GM19193 (cell line): ENCODE data around the gene PPM1F.

Experiments
- POLR2A ChIP-seq: IDR thresholded peaks from 4 replicates; pipeline ENCODE4 v1.6.1; 2011; ENCODE audit not compliant: insufficient read depth, insufficient read length; ENCODE audit errors: extremely low read depth

Gene PPM1F

GRCh38 chr22:21943571-21944448, 8.8 kb downstream of the PPM1F start:
- TF ChIP-seq POLR2A, result no peak

- TF ChIP-seq POLR2A, result no peak
Measured at GRCh38 chr22:21942407-21943343, 10.0 kb downstream of the PPM1F start.

GRCh38 chr22:21941921-21942320, 10.7 kb downstream of the PPM1F start:
- no peak for TF ChIP-seq POLR2A

DNA sequence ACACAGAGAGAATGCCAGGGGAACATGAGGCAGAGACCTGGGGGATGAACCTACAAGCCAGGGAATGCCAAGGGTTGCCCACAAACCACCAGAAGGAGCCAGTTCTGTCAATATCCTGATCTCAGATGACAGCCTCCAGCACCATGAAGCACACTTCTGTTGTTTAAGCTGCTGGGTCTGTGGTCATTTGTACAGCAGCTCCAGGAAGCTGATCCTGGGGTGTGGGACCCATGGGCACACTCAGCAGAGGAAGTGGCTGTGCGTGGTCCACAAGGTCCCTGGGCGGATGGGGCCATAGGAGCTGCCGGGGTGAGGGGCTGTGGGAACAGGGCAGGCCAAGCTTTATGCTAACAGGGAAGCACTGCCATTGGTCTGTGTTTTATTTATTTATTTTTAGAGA, 12.1 kb downstream of the PPM1F start:
- TF ChIP-seq POLR2A, result no peak

- no peak for TF ChIP-seq POLR2A
Measured at GRCh38 chr22:21939461-21939913, 13.2 kb downstream of the PPM1F start.

DNA sequence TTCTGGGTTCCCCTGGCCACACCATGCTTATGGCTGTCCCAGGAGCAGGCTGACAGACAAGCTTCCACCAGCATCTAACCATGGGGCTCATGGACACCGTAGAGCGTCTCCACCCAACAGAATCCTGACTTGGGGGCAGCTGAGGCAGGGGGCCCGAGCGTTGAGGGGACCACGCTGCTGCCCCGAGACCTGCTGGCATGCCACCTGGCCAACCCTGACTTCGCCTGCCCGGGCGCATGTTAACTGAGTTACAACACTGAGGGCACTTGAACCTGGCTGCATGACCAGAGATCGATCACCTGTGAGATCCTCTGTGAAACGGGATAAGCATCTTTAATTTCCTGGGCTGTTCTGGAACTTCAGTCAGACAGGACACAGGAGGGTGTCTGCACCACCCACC, 13.7 kb downstream of the PPM1F start:
- no peak for TF ChIP-seq POLR2A

GRCh38 chr22:21938071-21938822, 14.4 kb downstream of the PPM1F start:
- TF ChIP-seq POLR2A, result peak; percentile 55

- TF ChIP-seq POLR2A, result no peak
Measured at GRCh38 chr22:21937821-21938070, 14.9 kb downstream of the PPM1F start.

GRCh38 chr22:21937041-21937820, 15.4 kb downstream of the PPM1F start:
- TF ChIP-seq POLR2A, result no peak

GRCh38 chr22:21936151-21936775, 16.4 kb downstream of the PPM1F start:
- no peak for TF ChIP-seq POLR2A

DNA sequence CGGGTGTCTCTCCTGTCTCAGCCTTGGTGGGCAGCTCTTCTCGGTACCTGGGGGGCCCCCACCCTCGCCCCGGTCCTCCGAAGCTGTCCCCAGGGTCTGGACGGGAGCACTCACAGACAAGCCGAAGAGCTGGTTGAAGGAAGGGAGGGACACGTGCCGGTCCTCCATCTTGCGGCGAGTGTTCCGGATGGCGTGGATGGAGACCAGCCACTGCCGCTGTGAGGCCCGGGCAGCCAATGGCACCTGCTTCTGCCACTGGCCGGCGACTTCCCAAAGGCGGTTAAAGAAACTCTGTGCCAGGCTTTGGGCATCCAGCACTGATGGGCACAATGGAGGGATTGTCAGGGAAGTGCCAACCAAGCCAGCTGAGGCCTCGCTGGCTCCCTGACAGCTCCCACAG, 18.7 kb downstream of the PPM1F start:
- TF ChIP-seq POLR2A, result no peak

DNA sequence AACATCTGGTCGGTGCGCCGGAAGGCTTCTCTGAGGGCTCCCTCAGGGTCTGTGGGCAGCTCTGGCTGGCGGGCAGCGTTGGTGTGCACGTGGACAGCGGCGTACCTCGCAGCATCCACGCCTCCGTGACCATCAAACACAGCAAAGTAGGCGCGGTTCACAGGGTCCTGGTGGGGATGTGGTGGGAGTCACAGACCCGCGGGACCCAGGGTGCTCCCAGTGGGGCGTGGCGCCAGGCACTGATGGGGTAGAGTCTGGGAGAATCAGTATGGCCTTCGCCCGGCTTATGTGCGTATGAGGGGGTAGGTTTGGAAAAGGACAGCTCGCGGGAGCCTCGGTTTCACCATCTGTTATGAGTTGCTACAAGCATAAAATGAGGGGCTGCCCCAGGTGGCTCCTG, 19.2 kb downstream of the PPM1F start:
- no peak for TF ChIP-seq POLR2A

- TF ChIP-seq POLR2A, result no peak
Measured at GRCh38 chr22:21932347-21932746, 20.3 kb downstream of the PPM1F start.

DNA sequence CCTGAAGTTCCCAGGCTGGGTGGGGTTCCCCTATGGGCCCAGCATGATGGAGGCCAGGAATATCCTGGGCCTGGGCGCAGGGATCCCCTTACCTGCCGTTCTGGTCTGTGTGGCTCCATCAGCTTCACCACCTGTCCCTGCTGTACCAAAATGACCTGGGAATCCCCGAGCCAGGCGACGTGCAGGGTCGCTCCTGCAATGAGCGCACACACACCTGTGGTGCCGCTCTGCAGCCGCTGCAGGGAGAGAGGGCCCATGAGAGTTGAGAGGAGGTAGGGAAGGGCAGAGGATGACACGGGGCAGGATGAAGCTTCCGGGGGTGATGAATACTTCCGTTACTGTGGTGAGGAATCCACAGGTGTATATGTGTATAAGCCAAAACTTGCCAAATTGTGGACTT, 21.6 kb downstream of the PPM1F start:
- no peak for TF ChIP-seq POLR2A
